PC-9 (cell line): ENCODE data around the gene MAGEF1. TPM values are rescaled to one million over a fixed set of nuclear protein-coding genes. Genes with fewer than 3 reads are reported as not detected.

Experiments used
- BruUV-seq: library from RNA; stranded (reverse); fragments of 400-500 nt; replicated peaks from 2 replicates; lab custom pipeline; 2021; lab: Mats Ljungman, UMichigan
- CTCF ChIA-PET: fragments of 300-600 bp; sonication (Branson Sonifier 250); formaldehyde crosslinking; loops from one replicate; lab custom pipeline; 2022; ENCODE audit warnings: antibody characterized with exemption; lab: Charles Lee
- POLR2A ChIA-PET: fragments of 300-600 bp; sonication (Branson Sonifier 250); formaldehyde crosslinking; loops from one replicate; lab custom pipeline; 2022; ENCODE audit warnings: antibody characterized with exemption; ENCODE audit not compliant: unreplicated experiment; lab: Charles Lee
- DNase-seq, 2 experiments: peaks; one replicate each; pipeline versions ENCODE4 v3.0.0 to v3.0.0-alpha.2; 2015 to 2022; ENCODE audit warnings: mixed read lengths in 1 of 2
- H2AFZ ChIP-seq: fragments of 200-600 bp; sonication (generic); 2 replicates; pipeline ENCODE4 v1.8.1; 2017; ENCODE audit warnings: antibody characterized with exemption
- H3F3A ChIP-seq: fragments of 200-600 bp; sonication (generic); 2 replicates; pipeline ENCODE4 v1.8.1; 2017; ENCODE audit warnings: antibody characterized with exemption, mild to moderate bottlenecking, low read depth; ENCODE audit not compliant: insufficient read depth
- H3K27ac ChIP-seq: fragments of 200-600 bp; sonication (generic); 2 replicates; pipeline ENCODE4 v1.6.1; 2016; ENCODE audit warnings: mixed run types
- H3K27me3 ChIP-seq: fragments of 200-600 bp; sonication (generic); 2 replicates; pipeline ENCODE4 v1.6.1; 2016; ENCODE audit warnings: low read depth, mixed run types; ENCODE audit not compliant: insufficient read depth
- H3K36me3 ChIP-seq: fragments of 200-600 bp; sonication (generic); 2 replicates; pipeline ENCODE4 v1.6.1; 2016; ENCODE audit warnings: low read depth, mixed run types
- H3K4me1 ChIP-seq: fragments of 200-600 bp; sonication (generic); replicated peaks from 2 replicates; pipeline ENCODE4 v1.6.1; 2016; ENCODE audit warnings: mixed run types; ENCODE audit not compliant: insufficient read depth
- H3K4me2 ChIP-seq: fragments of 200-600 bp; sonication (generic); 2 replicates; pipeline ENCODE4 v1.6.1; 2017; ENCODE audit warnings: mixed run types
- H3K4me3 ChIP-seq: fragments of 200-600 bp; sonication (generic); 2 replicates; pipeline ENCODE4 v1.6.1; 2016; ENCODE audit warnings: mixed run types
- H3K79me2 ChIP-seq: fragments of 200-600 bp; sonication (generic); 2 replicates; pipeline ENCODE4 v1.6.1; 2017; ENCODE audit warnings: low read depth, mixed run types
- H3K9me2 ChIP-seq: fragments of 200-600 bp; sonication (generic); 2 replicates; pipeline ENCODE4 v1.8.1; 2017; ENCODE audit warnings: mild to moderate bottlenecking; ENCODE audit not compliant: insufficient read depth
- H3K9me3 ChIP-seq: fragments of 200-600 bp; sonication (generic); 2 replicates; pipeline ENCODE4 v1.8.1; 2016; ENCODE audit warnings: low read depth; ENCODE audit not compliant: insufficient read depth
- H4K20me1 ChIP-seq: fragments of 200-600 bp; sonication (generic); 2 replicates; pipeline ENCODE4 v1.8.1; 2017; ENCODE audit not compliant: insufficient read depth
- EZH2 ChIP-seq: fragments of 200-600 bp; sonication (generic); IDR thresholded peaks from 2 replicates; pipeline ENCODE4 v1.8.0; 2017; ENCODE audit warnings: antibody characterized with exemption, low read depth
- intact Hi-C: fragments of 100-400 bp; cut with micrococcal nuclease; formaldehyde crosslinking; loops from one replicate; pipeline ENCODE4 v1.10.0; 2022; ENCODE audit not compliant: unreplicated experiment
- total RNA-seq: library from RNA; stranded (reverse); gene quantifications from 2 replicates; pipeline ENCODE4 v1.2.3, GENCODE V29; 2021
- TF ChIP-seq, protein P1 (sequence below): fragments of 200-600 bp; sonication (generic); conservative IDR thresholded peaks from 2 replicates; pipeline ENCODE4 v1.6.1; 2017; ENCODE audit warnings: mixed run types, antibody characterized with exemption, mild to moderate bottlenecking, moderate library complexity

The MAGEF1 gene
- total RNA-seq, 1 experiment from 2014 or later, result 97.2 TPM

DNA sequence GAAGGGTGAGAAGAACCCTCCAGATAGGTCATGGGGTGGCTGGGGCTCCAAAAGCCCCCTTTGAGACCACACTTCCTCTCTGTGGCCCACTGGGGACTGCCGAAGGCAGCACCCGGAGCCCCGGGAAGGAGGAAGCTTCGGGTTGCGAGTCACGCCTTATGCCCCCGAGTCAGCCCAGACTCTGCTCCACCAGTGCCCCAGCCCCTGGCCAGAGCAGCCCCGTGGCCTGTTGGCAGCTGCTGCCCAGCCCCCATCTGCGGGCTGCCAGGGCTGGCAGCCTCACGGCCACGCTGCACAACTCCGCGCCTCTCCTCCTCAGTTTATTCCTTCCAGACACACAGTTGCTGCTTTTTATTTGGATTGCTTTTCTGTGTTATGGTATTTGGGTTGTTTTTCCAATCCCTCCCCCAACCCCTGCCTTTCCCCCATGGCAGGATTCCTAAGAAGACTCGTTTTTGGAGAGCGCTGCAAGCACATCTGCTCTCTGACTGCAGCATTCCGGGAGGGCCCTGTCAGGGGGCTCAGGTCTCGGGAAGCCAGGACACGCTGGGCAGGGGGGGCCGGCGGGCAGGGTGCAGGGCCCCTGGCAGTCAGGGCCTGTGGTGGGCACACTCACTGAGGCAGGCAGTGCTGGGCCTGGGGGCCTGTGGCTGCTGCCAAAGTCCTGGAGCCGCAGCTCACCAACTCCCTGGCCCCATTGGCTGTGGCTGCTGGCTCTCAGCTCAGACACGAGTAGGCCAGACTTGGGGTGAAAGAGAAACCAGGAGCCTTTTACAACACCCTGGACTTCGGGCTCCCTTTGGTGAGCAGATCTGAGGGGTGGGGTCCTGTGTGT lies 20.2 kb downstream of the MAGEF1 start:
- BruUV-seq, result no TSS peak
- Histone ChIP-seq H3K9me3 (no peaks in the 10 kb centered on the region), H3K4me1 (peaks cover 10% of the 10 kb centered on the region; the same call in 1 of the 2 replicates), H3K79me2 (no peaks in the 10 kb centered on the region), H3F3A (peaks cover 14% of the 10 kb centered on the region; the same call in 1 of the 2 replicates), H3K27me3 (no peaks in the 10 kb centered on the region), H3K4me3 (no peak overlapping the region), H3K9me2 (no peaks in the 10 kb centered on the region), H2AFZ (no peak overlapping the region), H3K36me3 (no peaks in the 10 kb centered on the region), H4K20me1 (no peaks in the 10 kb centered on the region), H3K27ac (no peak overlapping the region), H3K4me2 (no peak overlapping the region)
- ChIA-PET POLR2A (no interaction called here), CTCF (no interaction called here)
- no peak for DNase-seq
- intact Hi-C loops, result no loop called here
- no peak for TF ChIP-seq EZH2
- TF ChIP-seq, protein P1, sequence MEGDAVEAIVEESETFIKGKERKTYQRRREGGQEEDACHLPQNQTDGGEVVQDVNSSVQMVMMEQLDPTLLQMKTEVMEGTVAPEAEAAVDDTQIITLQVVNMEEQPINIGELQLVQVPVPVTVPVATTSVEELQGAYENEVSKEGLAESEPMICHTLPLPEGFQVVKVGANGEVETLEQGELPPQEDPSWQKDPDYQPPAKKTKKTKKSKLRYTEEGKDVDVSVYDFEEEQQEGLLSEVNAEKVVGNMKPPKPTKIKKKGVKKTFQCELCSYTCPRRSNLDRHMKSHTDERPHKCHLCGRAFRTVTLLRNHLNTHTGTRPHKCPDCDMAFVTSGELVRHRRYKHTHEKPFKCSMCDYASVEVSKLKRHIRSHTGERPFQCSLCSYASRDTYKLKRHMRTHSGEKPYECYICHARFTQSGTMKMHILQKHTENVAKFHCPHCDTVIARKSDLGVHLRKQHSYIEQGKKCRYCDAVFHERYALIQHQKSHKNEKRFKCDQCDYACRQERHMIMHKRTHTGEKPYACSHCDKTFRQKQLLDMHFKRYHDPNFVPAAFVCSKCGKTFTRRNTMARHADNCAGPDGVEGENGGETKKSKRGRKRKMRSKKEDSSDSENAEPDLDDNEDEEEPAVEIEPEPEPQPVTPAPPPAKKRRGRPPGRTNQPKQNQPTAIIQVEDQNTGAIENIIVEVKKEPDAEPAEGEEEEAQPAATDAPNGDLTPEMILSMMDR, result no peak

DNA sequence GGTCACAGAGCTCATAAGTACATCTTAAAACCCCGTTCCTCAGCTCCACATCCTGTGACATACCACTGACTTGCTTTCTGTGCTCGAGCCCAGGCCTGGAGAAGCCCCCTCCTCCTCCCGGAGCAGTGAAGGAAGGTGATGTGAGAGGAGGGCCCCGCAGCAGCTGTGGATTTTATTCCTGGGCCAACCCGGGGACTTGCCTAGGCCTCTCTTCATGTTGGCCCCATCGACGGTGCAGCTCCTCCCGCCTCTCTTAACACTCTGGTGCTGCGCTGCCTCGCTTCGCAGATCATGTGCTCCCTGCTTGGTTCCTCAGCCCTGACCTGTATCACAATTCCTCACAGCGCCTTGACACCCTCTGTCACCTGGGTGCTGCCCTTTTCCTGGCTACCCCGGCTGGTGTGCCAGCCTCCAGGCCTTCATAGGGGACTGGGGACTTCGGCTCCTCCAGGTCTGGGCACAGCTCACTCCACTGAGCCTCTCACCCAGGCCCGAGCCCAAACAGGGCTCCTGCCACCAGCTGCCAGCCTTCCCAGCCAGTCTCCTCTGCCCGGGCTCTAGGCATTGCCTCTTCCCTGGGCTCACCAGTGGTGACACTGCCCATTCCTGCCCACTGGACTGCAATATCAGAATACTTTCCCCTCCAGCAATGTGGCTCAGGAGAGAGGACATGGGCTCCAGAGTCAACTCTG lies 21.5 kb downstream of the MAGEF1 start:
- DNase-seq, result no peak
- ChIA-PET POLR2A (no interaction called here), CTCF (no interaction called here)
- Histone ChIP-seq H3K36me3 (no peaks in the 10 kb centered on the region), H4K20me1 (no peaks in the 10 kb centered on the region), H3F3A (peaks cover 14% of the 10 kb centered on the region; the same call in 1 of the 2 replicates), H3K4me2 (no peak overlapping the region), H3K4me1 (peaks cover 10% of the 10 kb centered on the region; the same call in 1 of the 2 replicates), H3K27ac (no peak overlapping the region), H2AFZ (no peak overlapping the region), H3K27me3 (no peaks in the 10 kb centered on the region), H3K4me3 (no peak overlapping the region), H3K79me2 (no peaks in the 10 kb centered on the region), H3K9me3 (no peaks in the 10 kb centered on the region), H3K9me2 (no peaks in the 10 kb centered on the region)
- BruUV-seq, result no TSS peak
- intact Hi-C loops, result no loop called here
- TF ChIP-seq, protein P1, result no peak
- no peak for TF ChIP-seq EZH2

DNA sequence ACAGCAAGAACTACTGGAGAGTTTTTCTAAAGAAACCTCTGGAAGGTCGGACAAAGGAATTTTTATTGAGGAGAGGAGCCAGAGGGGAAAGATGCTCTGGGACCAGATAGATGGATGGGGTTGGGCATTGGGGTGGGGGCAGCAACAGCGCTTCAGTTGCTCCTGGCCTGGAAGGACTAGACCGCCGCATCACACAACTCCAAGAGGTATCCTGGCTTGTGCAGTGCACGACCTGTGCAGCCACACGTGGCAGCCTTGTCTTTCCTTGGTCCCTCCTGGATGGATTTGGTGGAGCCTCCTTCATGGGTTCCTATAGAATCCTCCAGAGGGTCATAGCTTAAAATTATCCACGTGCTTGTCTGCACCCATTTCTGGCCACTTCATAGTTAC lies 23.0 kb downstream of the MAGEF1 start:
- peaks cover 7% of the 10 kb centered on the region; the same call in 1 of the 2 replicates for H3K27me3 ChIP-seq
- no peaks in the 10 kb centered on the region for H3K79me2 ChIP-seq
- H3K9me3 ChIP-seq, result no peaks in the 10 kb centered on the region
- no peaks in the 10 kb centered on the region for H4K20me1 ChIP-seq
- TF ChIP-seq, protein P1, result no peak
- no peak for TF ChIP-seq EZH2
- CTCF ChIA-PET, result interaction anchor here (0.6 kb wide), 1 partner anchor 125 kb away, joined by 3 read pairs; no protein-coding TSS in a partner anchor
- no peaks in the 10 kb centered on the region for H3K9me2 ChIP-seq
- H3K4me2 ChIP-seq, result no peak overlapping the region
- POLR2A ChIA-PET, result interaction anchor here (0.8 kb wide), 1 partner anchor 59 kb away, joined by 11 read pairs; no protein-coding TSS in a partner anchor
- H3F3A ChIP-seq, result peaks cover 14% of the 10 kb centered on the region; the same call in 1 of the 2 replicates
- no peak overlapping the region for H2AFZ ChIP-seq
- peaks cover 10% of the 10 kb centered on the region; the same call in 1 of the 2 replicates for H3K4me1 ChIP-seq
- intact Hi-C loops, result no loop called here
- no peak overlapping the region for H3K4me3 ChIP-seq
- no peaks in the 10 kb centered on the region for H3K36me3 ChIP-seq
- no peak overlapping the region for H3K27ac ChIP-seq
- no TSS peak for BruUV-seq
- no peak for DNase-seq
